Activated effector memory CD4-positive, alpha-beta T cell treated with anti-CD3 and anti-CD28 coated beads, Interleukin-2, amount 50 U/mL, for 16 hours (primary cell): ENCODE measurements around the gene LOC101059915.
A peak's percentile ranks its signal among the peaks of the same experiment; 100 is the strongest.
"Not testable (repeated sequence)": the region's sequence is repeated elsewhere in the genome, so short reads cannot be mapped to it uniquely, and the experiment has no call there.

Experiments used
- DNase-seq: peaks from one replicate; pipeline ENCODE4 v3.0.0-alpha.2; 2020

Gene LOC101059915

GRCh38 chrX:71676068-71676795 is 8.9 kb downstream of the LOC101059915 start:
- DNase-seq: not testable (repeated sequence)

GRCh38 chrX:71677195-71677594 is 9.8 kb downstream of the LOC101059915 start:
- not testable (repeated sequence) for DNase-seq

GRCh38 chrX:71679575-71680207 is 12.3 kb downstream of the LOC101059915 start:
- DNase-seq: no peak

- not testable (repeated sequence) for DNase-seq
These were observed 29.5 kb downstream of the LOC101059915 start for GRCh38 chrX:71696641-71697465.

- not testable (repeated sequence) for DNase-seq
These were observed 30.3 kb downstream of the LOC101059915 start for GRCh38 chrX:71697466-71698298.

- DNase-seq: not testable (repeated sequence)
These were observed 31.1 kb downstream of the LOC101059915 start for GRCh38 chrX:71698299-71699022.

- DNase-seq: not testable (repeated sequence)
These were observed 31.6 kb downstream of the LOC101059915 start for GRCh38 chrX:71699023-71699344.

GRCh38 chrX:71702853-71703252 is 35.5 kb downstream of the LOC101059915 start:
- not testable (repeated sequence) for DNase-seq

GRCh38 chrX:71714064-71714463 is 46.7 kb downstream of the LOC101059915 start:
- not testable (repeated sequence) for DNase-seq

- DNase-seq: not testable (repeated sequence)
These were observed 48.2 kb downstream of the LOC101059915 start for GRCh38 chrX:71715551-71715950.

GRCh38 chrX:71716323-71716722 is 49.0 kb downstream of the LOC101059915 start:
- not testable (repeated sequence) for DNase-seq

- DNase-seq: not testable (repeated sequence)
These were observed 50.8 kb downstream of the LOC101059915 start, which contains the start of gene CXorf49 for GRCh38 chrX:71718185-71718584. Gene CXorf49 (minus strand): TSS chrX:71718285. CDS start chrX:71718151, 134 bp downstream.

- peak; percentile 6 for DNase-seq
These were observed 51.8 kb downstream of the LOC101059915 start for GRCh38 chrX:71719195-71719594.

GRCh38 chrX:71720289-71720886 is 53.0 kb downstream of the LOC101059915 start:
- DNase-seq: not testable (repeated sequence)
